DOHH2 (cell line): ENCODE results near the gene RIPK4.

Experiments used
- H3F3A ChIP-seq: fragments of 200-600 bp; sonication (generic), shearing (Covaris generic); 2 replicates; pipeline ENCODE4 v1.6.0; 2016; ENCODE audit warnings: antibody characterized with exemption, mild to moderate bottlenecking; ENCODE audit not compliant: control insufficient read depth, insufficient read depth
- H3K27ac ChIP-seq: fragments of 200-600 bp; sonication (generic); 2 replicates; pipeline ENCODE4 v1.5.1; 2014; ENCODE audit warnings: low read depth, mild to moderate bottlenecking, low read length, moderate library complexity
- H3K27me3 ChIP-seq: fragments of 200-600 bp; sonication (generic); 2 replicates; pipeline ENCODE4 v1.6.1; 2014; ENCODE audit warnings: mild to moderate bottlenecking, low read length, mixed read lengths; ENCODE audit not compliant: control insufficient read depth
- H3K36me3 ChIP-seq: fragments of 200-600 bp; sonication (generic); 2 replicates; pipeline ENCODE4 v1.6.1; 2014; ENCODE audit warnings: mild to moderate bottlenecking, low read length, moderate library complexity, mixed read lengths; ENCODE audit not compliant: control insufficient read depth
- H3K4me1 ChIP-seq: fragments of 200-600 bp; sonication (generic); 2 replicates; pipeline ENCODE4 v1.6.1; 2014; ENCODE audit warnings: mild to moderate bottlenecking, low read length, mixed read lengths; ENCODE audit not compliant: control insufficient read depth
- H3K4me2 ChIP-seq: fragments of 200-600 bp; sonication (generic); 2 replicates; pipeline ENCODE4 v1.6.0; 2014; ENCODE audit warnings: mild to moderate bottlenecking, low read length, moderate library complexity
- H3K4me3 ChIP-seq: fragments of 200-600 bp; sonication (generic); 2 replicates; pipeline ENCODE4 v1.5.1; 2014; ENCODE audit warnings: mild to moderate bottlenecking, low read length, mixed read lengths
- H3K79me2 ChIP-seq: fragments of 200-600 bp; sonication (generic); 2 replicates; pipeline ENCODE4 v1.6.1; 2014; ENCODE audit warnings: mild to moderate bottlenecking, low read length, mixed read lengths; ENCODE audit not compliant: control insufficient read depth
- H3K9me2 ChIP-seq: fragments of 200-600 bp; sonication (generic); replicated peaks from 2 replicates; pipeline ENCODE4 v1.6.1; 2014; ENCODE audit warnings: mild to moderate bottlenecking, low read length, mixed read lengths; ENCODE audit not compliant: control insufficient read depth
- H3K9me3 ChIP-seq: fragments of 200-600 bp; sonication (generic); 2 replicates; pipeline ENCODE4 v1.6.1; 2014; ENCODE audit warnings: antibody characterized with exemption, low read length, mixed read lengths; ENCODE audit not compliant: control insufficient read depth, insufficient read depth
- H4K20me1 ChIP-seq: fragments of 200-600 bp; sonication (generic); 2 replicates; pipeline ENCODE4 v1.6.0; 2014; ENCODE audit warnings: low read depth, mild to moderate bottlenecking, antibody characterized with exemption, low read length, moderate library complexity; ENCODE audit not compliant: control insufficient read depth, insufficient read depth
- EZH2phosphoT487 ChIP-seq: fragments of 200-600 bp; sonication (generic); IDR thresholded peaks from 2 replicates; pipeline ENCODE4 v1.6.1; 2017; ENCODE audit warnings: borderline replicate concordance, mild to moderate bottlenecking, antibody characterized with exemption, low read length, moderate library complexity, mixed read lengths
- TF ChIP-seq, protein P1 (sequence below): fragments of 200-600 bp; sonication (generic); IDR thresholded peaks from one replicate; pipeline ENCODE4 v1.5.1; 2014; ENCODE audit warnings: antibody characterized with exemption, mild to moderate bottlenecking, low read depth, low read length; ENCODE audit not compliant: poor library complexity, severe bottlenecking

RIPK4 gene

DNA sequence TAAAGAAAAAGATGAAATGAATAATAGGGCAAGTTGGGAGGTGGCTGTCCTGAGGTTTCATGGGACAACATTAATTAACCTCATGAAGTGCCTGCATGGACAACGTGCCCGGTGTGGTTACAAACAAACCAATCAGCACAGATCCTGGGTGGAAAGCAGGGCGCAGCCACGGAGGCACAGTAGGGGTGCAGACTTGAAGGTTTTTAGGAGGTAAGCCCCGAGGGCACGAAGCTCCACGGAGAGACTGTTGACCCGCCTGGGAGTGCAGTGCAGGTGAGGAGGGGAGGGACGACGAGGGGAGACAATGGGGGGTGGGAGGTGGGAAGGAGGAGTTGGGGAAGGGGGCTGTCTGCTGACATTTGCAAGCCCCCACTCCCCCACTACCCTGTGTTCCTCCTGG, 2.3 kb upstream of the RIPK4 start:
- Histone ChIP-seq H3K36me3 (no peaks in the 10 kb centered on the region), H3K79me2 (no peaks in the 10 kb centered on the region), H3K9me3 (no peaks in the 10 kb centered on the region), H3K9me2 (no peaks in the 10 kb centered on the region), H3K4me1 (peaks cover 6% of the 10 kb centered on the region), H3K4me3 (no peak overlapping the region), H3F3A (no peaks in the 10 kb centered on the region), H3K27me3 (peaks cover 18% of the 10 kb centered on the region), H3K27ac (no peak overlapping the region), H4K20me1 (no peaks in the 10 kb centered on the region), H3K4me2 (no peak overlapping the region)
- no peak for TF ChIP-seq EZH2phosphoT487
- TF ChIP-seq, protein P1, sequence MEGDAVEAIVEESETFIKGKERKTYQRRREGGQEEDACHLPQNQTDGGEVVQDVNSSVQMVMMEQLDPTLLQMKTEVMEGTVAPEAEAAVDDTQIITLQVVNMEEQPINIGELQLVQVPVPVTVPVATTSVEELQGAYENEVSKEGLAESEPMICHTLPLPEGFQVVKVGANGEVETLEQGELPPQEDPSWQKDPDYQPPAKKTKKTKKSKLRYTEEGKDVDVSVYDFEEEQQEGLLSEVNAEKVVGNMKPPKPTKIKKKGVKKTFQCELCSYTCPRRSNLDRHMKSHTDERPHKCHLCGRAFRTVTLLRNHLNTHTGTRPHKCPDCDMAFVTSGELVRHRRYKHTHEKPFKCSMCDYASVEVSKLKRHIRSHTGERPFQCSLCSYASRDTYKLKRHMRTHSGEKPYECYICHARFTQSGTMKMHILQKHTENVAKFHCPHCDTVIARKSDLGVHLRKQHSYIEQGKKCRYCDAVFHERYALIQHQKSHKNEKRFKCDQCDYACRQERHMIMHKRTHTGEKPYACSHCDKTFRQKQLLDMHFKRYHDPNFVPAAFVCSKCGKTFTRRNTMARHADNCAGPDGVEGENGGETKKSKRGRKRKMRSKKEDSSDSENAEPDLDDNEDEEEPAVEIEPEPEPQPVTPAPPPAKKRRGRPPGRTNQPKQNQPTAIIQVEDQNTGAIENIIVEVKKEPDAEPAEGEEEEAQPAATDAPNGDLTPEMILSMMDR: no peak

DNA sequence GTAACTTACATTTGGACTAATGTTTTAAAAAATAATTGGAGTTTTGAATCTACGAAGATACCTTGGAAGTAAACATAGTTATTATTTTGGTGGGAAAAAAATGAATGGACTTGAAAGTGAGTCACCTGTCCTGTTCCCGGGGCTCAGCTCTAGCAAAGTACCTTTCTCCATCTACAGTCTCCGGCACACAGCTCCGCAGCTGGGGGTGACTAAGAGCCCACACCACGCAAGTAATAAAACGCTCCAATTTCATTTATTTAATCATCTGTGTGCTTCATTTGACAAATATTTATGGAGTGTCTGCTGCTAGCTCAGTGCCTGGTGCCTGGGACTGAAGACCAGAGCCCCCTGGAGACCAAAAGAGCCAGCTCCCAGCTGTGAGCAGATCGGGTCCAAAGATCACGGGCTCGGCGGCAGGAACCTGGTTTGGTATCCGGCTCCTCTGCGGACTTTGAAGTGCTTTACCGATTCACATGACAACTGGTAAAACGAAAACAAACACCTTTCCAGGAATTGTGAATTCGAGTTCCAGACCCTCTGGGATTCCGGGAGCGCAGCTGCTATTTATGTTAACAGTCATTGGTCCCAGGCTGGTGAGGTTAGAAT, 1.7 kb upstream of the RIPK4 start:
- H3K79me2 ChIP-seq: no peaks in the 10 kb centered on the region
- H3K9me3 ChIP-seq: no peaks in the 10 kb centered on the region
- no peak for TF ChIP-seq EZH2phosphoT487
- TF ChIP-seq, protein P1: no peak
- no peaks in the 10 kb centered on the region for H3K9me2 ChIP-seq
- H3F3A ChIP-seq: no peaks in the 10 kb centered on the region
- no peak overlapping the region for H3K4me2 ChIP-seq
- H3K27me3 ChIP-seq: peaks cover 18% of the 10 kb centered on the region
- no peak overlapping the region for H3K4me3 ChIP-seq
- H3K27ac ChIP-seq: no peak overlapping the region
- H3K36me3 ChIP-seq: no peaks in the 10 kb centered on the region
- no peaks in the 10 kb centered on the region for H4K20me1 ChIP-seq
- peaks cover 6% of the 10 kb centered on the region for H3K4me1 ChIP-seq

- H4K20me1 ChIP-seq: no peaks in the 10 kb centered on the region
- no peaks in the 10 kb centered on the region for H3K79me2 ChIP-seq
- TF ChIP-seq, protein P1: no peak
- TF ChIP-seq EZH2phosphoT487: no peak
- no peaks in the 10 kb centered on the region for H3K36me3 ChIP-seq
- peaks cover 18% of the 10 kb centered on the region for H3K27me3 ChIP-seq
- no peak overlapping the region for H3K4me3 ChIP-seq
- no peak overlapping the region for H3K4me2 ChIP-seq
- H3F3A ChIP-seq: no peaks in the 10 kb centered on the region
- H3K4me1 ChIP-seq: peaks cover 6% of the 10 kb centered on the region
- H3K27ac ChIP-seq: no peak overlapping the region
- no peaks in the 10 kb centered on the region for H3K9me3 ChIP-seq
- no peaks in the 10 kb centered on the region for H3K9me2 ChIP-seq
These were observed 969 bp upstream of the RIPK4 start for GRCh38 chr21:41767606-41768436.
